H1 (cell line): ENCODE data around the gene TMIGD3.

Experiments
- CEBPB ChIP-seq: IDR thresholded peaks from 2 replicates; pipeline ENCODE4 v1.6.1; 2012; ENCODE audit warnings: low read depth, low read length
- CHD7 ChIP-seq: fragments of 300-600 bp; sonication (generic); IDR thresholded peaks from 2 replicates; pipeline ENCODE4 v1.7.1; 2012; ENCODE audit warnings: low read length, moderate library complexity, mild to moderate bottlenecking, inconsistent platforms; ENCODE audit not compliant: insufficient replicate concordance
- CTCF ChIP-seq, 3 experiments: IDR thresholded peaks; 1 replicate in 2 of 3; 2 replicates in 1 of 3; pipeline versions ENCODE4 v1.5.1 to v1.6.1; 2011; ENCODE audit warnings: low read length in 3 of 3, mild to moderate bottlenecking in 3 of 3, inconsistent platforms in 2 of 3, low read depth in 1 of 3, moderate library complexity in 1 of 3; ENCODE audit not compliant: insufficient read depth in 1 of 3; ENCODE audit errors: control extremely low read depth in 1 of 3
- EP300 ChIP-seq, 2 experiments: IDR thresholded peaks; 1 replicate in 1 of 2; 2 replicates in 1 of 2; pipeline ENCODE4 v1.6.1; 2011 to 2012; ENCODE audit warnings: low read depth in 2 of 2, low read length in 2 of 2, mild to moderate bottlenecking in 2 of 2, borderline replicate concordance in 1 of 2, inconsistent platforms in 1 of 2, moderate library complexity in 1 of 2
- PHF8 ChIP-seq: fragments of 200-600 bp; sonication (generic); conservative IDR thresholded peaks from 2 replicates; pipeline ENCODE4 v1.7.1; 2012; ENCODE audit warnings: low read depth, mild to moderate bottlenecking, inconsistent platforms, low read length, moderate library complexity
- POLR2A ChIP-seq, 2 experiments: IDR thresholded peaks; 1 replicate in 1 of 2; 2 replicates in 1 of 2; pipeline ENCODE4 v1.6.1; 2011; ENCODE audit warnings: low read depth in 2 of 2, low read length in 2 of 2, mild to moderate bottlenecking in 2 of 2; ENCODE audit errors: control extremely low read depth in 1 of 2
- POU5F1 ChIP-seq: IDR thresholded peaks from 2 replicates; pipeline ENCODE4 v1.6.1; 2011; ENCODE audit warnings: low read depth, mild to moderate bottlenecking, low read length, moderate library complexity
- RAD21 ChIP-seq, 2 experiments: IDR thresholded peaks in 1 of 2; conservative IDR thresholded peaks in 1 of 2; 2 replicates each; pipeline ENCODE4 v1.6.1; 2011; ENCODE audit warnings: low read depth in 2 of 2, low read length in 2 of 2, improper control_type of control experiment in 1 of 2, inconsistent platforms in 1 of 2, mild to moderate bottlenecking in 1 of 2, moderate library complexity in 1 of 2
- TBP ChIP-seq: IDR thresholded peaks from 2 replicates; pipeline ENCODE4 v1.6.1; 2011; ENCODE audit warnings: low read depth, low read length, improper control_type of control experiment
- TEAD4 ChIP-seq: IDR thresholded peaks from 2 replicates; pipeline ENCODE4 v1.6.1; 2012; ENCODE audit warnings: low read depth, low read length, inconsistent platforms, mixed read lengths
- USF2 ChIP-seq: IDR thresholded peaks from 2 replicates; pipeline ENCODE4 v1.6.1; 2011; ENCODE audit warnings: low read length, improper control_type of control experiment
- ZNF274 ChIP-seq: IDR thresholded peaks from 2 replicates; pipeline ENCODE4 v1.7.0; 2012; ENCODE audit warnings: low read length, borderline replicate concordance; ENCODE audit errors: extremely low read depth

GRCh38 chr1:111446967-111447892 lies 56.2 kb downstream of the TMIGD3 start:
- TF ChIP-seq CTCF (IDR thresholded peaks at IDR 0.05; ENCODE audit: control extremely low read depth in 1 of 3, insufficient read depth in 1 of 3, low read depth in 1 of 3, low read length in 3 of 3) (no peak), CEBPB (no peak), PHF8 (no peak), RAD21 (IDR thresholded peaks at IDR 0.05 in 1 of 2, conservative IDR thresholded peaks at IDR 0.05 in 1 of 2; ENCODE audit: low read depth in 2 of 2, low read length in 2 of 2) (no peak), POLR2A (IDR thresholded peaks at IDR 0.05; ENCODE audit: control extremely low read depth in 1 of 2, low read depth in 2 of 2, low read length in 2 of 2) (no peak), CHD7 (no peak), EP300 (IDR thresholded peaks at IDR 0.05; ENCODE audit: borderline replicate concordance in 1 of 2, low read depth in 2 of 2, low read length in 2 of 2) (no peak), USF2 (no peak), TBP (no peak), POU5F1 (no peak), ZNF274 (no peak), TEAD4 (no peak)
